ENCODE measurements around the gene DENND2C.

The DENND2C gene

DNA sequence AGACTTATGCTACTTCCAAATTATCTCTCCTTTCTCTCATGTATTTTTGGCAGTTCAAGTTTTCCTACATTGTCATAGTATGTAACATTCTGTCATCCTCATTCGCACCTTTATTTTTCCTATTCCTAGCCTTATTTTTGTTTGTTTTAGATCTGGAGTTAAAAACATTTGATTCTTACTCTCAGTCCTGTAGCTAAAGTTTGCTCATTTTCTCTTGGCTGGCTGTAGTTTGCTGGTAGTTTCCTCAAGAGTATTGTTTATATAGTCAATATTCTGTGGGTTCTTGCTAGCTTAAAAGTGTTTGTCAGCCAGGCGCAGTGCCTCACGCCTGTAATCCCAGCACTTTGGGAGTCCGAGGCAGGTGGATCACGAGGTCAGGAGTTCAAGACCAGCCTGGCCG is 129.0 kb downstream of the DENND2C start:
- DNase-seq, result no peak

DNA sequence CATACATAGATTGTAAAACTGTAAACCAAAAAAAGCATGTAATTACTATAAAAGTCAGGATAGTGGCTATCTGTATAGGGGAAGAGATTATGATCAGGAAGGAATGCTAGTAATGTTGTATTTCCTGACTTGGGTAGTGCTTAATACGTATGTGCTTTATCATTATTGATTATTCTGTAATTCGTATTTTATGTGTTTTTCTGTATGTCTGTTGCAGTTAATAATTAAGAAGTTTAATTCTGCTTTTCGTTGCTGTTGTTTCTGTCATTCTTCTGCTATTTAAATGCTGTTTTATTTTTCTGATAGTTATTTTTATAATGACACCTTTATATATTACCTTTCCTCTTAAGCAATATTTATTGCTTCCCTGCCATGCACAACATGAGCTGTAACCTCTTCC is 129.6 kb downstream of the DENND2C start:
- DNase-seq, result no peak

DNA sequence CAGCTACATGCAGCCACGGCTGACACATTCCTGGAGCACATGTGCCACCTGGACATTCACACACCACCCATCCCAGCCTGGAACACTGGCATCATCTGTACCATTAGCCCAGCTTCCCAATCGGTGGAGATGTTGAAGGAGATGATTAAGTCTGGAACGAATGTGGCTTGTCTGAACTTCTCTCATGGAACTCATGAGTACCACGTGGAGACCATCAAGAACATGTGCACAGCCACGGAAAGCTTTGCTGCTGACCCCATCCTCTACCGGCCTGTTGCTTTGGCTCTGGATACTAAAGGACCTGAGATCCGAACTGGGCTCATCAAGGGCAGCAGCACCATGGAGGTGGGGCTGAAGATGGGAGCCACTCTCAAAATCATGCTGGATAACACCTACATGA is 133.8 kb downstream of the DENND2C start:
- no peak for DNase-seq

- DNase-seq, result no peak
Observed at GRCh38 chr1:114535401-114535800, 134.4 kb downstream of the DENND2C start.
